ENCODE measurements around the gene CCDC9B. TPM values are rescaled to one million over a fixed set of nuclear protein-coding genes. Genes with fewer than 3 reads are reported as not detected.

The CCDC9B gene
- total RNA-seq, 4 donors from 2014 or later = 28.0 to 105 (median 66.7) TPM

DNA sequence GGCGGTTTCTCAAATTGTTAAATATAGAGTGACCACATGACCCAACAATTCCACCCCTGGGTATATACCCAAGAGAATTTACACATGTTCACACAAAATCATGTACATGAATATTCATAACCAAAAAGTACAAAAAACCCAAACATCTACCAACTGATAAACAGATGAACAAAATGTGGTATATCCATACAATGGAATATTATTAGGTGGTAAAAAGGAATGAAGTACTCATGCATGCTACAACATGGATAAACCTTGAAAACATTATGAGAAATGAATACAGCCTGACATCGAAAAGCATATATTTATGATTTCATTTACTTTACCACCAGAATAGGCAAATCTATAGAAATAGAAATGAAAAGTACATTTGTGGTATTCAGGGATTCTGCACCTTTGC is 40.4 kb downstream of the CCDC9B start:
- H3K27me3 ChIP-seq = peaks cover 14% of the 10 kb centered on the region
- WGBS, 2 donors (ENCODE audit: low coverage in 1 of 2) = 93 to 95% methylated on average over 2 of the region's 2 CpGs

DNA sequence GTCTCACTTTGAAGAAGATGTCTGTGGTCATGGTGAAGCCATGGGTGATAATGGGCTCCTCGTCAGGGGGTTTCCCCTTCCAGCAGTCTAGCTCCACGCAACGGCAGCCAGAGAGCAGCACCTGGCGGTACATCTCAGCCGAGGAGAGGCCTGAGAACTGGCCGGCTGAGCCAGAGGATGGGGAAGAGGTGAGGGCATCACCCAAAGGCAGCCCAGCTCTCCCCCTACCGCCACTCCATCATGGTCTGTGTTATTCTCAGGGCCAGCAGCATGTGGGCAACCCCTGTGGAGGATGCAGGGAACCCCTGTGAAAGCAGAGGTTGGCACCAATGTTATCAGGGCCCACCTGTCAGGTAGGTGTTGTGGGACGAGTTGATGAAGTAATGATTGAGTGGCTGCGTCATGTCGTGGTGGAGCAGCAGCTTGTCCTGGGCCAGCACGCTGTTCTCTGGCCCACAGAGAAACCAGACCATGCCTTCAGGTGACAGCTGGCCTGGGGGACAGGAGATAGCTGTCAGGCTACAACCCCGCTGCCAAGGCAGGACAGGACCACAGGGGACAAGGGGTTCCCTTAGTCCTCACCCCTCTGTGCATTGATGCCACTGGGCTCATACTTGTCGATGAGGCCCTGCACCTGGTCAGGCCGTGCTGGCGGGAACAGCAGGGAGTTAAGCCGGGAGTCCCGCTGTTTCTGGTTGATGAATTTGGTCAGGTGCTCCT is 42.4 kb downstream of the CCDC9B start:
- peaks cover 0 to 22% (median 0%) of the 10 kb centered on the region in 3 donors for H3K9me3 ChIP-seq
- H3K4me3 ChIP-seq = no peak overlapping the region
- TF ChIP-seq, protein P1, sequence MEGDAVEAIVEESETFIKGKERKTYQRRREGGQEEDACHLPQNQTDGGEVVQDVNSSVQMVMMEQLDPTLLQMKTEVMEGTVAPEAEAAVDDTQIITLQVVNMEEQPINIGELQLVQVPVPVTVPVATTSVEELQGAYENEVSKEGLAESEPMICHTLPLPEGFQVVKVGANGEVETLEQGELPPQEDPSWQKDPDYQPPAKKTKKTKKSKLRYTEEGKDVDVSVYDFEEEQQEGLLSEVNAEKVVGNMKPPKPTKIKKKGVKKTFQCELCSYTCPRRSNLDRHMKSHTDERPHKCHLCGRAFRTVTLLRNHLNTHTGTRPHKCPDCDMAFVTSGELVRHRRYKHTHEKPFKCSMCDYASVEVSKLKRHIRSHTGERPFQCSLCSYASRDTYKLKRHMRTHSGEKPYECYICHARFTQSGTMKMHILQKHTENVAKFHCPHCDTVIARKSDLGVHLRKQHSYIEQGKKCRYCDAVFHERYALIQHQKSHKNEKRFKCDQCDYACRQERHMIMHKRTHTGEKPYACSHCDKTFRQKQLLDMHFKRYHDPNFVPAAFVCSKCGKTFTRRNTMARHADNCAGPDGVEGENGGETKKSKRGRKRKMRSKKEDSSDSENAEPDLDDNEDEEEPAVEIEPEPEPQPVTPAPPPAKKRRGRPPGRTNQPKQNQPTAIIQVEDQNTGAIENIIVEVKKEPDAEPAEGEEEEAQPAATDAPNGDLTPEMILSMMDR (IDR thresholded peaks at IDR 0.05) = no peak
- TF ChIP-seq POLR2AphosphoS5 (IDR thresholded peaks at IDR 0.05) = no peak
- TF ChIP-seq EP300 (IDR thresholded peaks at IDR 0.05) = no peak
- peaks cover 11% of the 10 kb centered on the region for H3K27me3 ChIP-seq
- no peak for ATAC-seq
- no peak overlapping the region for H3K27ac ChIP-seq
- peaks cover 0 to 6% of the 10 kb centered on the region in 2 donors for H3K36me3 ChIP-seq
- H3K4me1 ChIP-seq = peaks cover 0 to 9% (median 0%) of the 10 kb centered on the region in 3 donors
- WGBS, 2 donors (ENCODE audit: low coverage in 1 of 2) = no CpG with 5 or more reads among the region's 17 CpGs

More for the DNA sequence above, 40.4 kb downstream of the CCDC9B start:
- ATAC-seq = no peak
- peaks cover 0 to 22% (median 0%) of the 10 kb centered on the region in 3 donors for H3K9me3 ChIP-seq
- no peak for TF ChIP-seq POLR2AphosphoS5 (IDR thresholded peaks at IDR 0.05)
- TF ChIP-seq, protein P1 (IDR thresholded peaks at IDR 0.05) = no peak
- no peak for TF ChIP-seq EP300 (IDR thresholded peaks at IDR 0.05)
- no peak for TF ChIP-seq POLR2A (IDR thresholded peaks at IDR 0.05)
- H3K4me1 ChIP-seq = peaks cover 0 to 9% (median 0%) of the 10 kb centered on the region in 3 donors
- no peak overlapping the region for H3K4me3 ChIP-seq
- no peak overlapping the region for H3K27ac ChIP-seq
- H3K36me3 ChIP-seq = peaks cover 0 to 6% of the 10 kb centered on the region in 2 donors

DNA sequence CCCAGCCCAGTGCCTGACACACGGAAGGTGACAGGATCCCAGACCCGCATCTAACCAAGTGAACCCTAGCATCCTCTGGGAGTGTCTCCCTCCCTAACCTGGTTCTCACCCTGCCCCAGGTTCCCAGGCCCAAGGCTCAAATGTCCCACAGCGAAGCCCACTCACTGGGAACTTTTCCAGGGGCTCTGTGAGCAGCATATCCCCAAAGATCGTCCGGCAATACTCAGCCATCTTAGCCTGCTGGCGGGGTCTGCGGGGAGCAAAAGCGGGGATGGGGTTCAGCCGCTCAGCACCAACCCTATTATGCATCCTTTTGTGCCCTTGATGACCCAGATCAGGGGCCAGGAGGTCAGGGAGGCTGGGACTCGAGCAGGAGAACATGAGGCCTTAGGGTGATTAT is 43.4 kb downstream of the CCDC9B start:
- H3K27ac ChIP-seq = no peak overlapping the region
- peaks cover 0 to 6% of the 10 kb centered on the region in 2 donors for H3K36me3 ChIP-seq
- peaks cover 0 to 22% (median 0%) of the 10 kb centered on the region in 3 donors for H3K9me3 ChIP-seq
- ATAC-seq = no peak
- H3K4me1 ChIP-seq = peaks cover 0 to 9% (median 0%) of the 10 kb centered on the region in 3 donors
- WGBS, 2 donors (ENCODE audit: low coverage in 1 of 2) = 80% methylated on average over 6 of the region's 10 CpGs; no CpG with 5 or more reads in 1 of the 2 donors
- TF ChIP-seq EP300 (IDR thresholded peaks at IDR 0.05) (no peak), POLR2AphosphoS5 (IDR thresholded peaks at IDR 0.05) (no peak), POLR2A (IDR thresholded peaks at IDR 0.05) (no peak)
- TF ChIP-seq, protein P1 (IDR thresholded peaks at IDR 0.05) = no peak
- no peak overlapping the region for H3K4me3 ChIP-seq
- peaks cover 1% of the 10 kb centered on the region for H3K27me3 ChIP-seq

DNA sequence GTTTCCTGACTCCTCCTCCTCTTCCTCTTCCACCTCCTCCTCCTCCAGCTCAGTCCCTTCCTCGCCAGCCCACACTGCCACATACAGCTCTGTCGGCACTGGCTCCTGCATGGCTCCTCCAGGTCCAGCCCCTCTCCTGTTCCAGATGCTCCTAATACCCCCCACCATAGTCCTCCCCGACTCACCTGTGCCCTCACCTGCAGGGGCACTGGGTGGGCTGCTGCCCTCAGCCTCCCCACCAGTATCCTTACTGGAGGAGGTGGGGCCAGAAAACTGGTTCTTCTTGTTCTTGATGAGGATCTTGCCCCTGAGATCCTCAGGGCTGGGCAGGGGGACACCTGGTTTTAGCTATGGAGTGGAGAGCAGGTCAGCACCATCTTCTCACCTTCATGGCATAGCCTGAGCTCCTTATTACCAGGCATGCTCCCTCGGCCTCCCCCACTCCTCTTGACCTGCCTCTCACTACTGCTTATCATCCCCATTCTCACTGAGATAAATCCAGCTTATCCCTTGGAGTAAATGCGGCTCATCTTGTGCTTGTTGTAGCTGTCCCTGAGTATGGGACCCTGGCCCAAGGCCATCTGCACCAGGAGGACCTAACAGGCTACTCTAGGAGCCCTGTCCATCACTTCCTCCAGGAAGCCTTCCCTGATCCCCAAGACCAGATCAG is 44.0 kb downstream of the CCDC9B start:
- peaks cover 0 to 22% (median 0%) of the 10 kb centered on the region in 3 donors for H3K9me3 ChIP-seq
- no peak for ATAC-seq
- no peaks in the 10 kb centered on the region for H3K27me3 ChIP-seq
- H3K4me1 ChIP-seq = peaks cover 0 to 11% (median 0%) of the 10 kb centered on the region in 3 donors
- peaks cover 0 to 6% of the 10 kb centered on the region in 2 donors for H3K36me3 ChIP-seq
- H3K4me3 ChIP-seq = no peak overlapping the region
- no peak overlapping the region for H3K27ac ChIP-seq
- no peak for TF ChIP-seq EP300 (IDR thresholded peaks at IDR 0.05)
- TF ChIP-seq POLR2A (IDR thresholded peaks at IDR 0.05) = no peak
- TF ChIP-seq, protein P1 (IDR thresholded peaks at IDR 0.05) = no peak
- TF ChIP-seq POLR2AphosphoS5 (IDR thresholded peaks at IDR 0.05) = no peak
- WGBS, 2 donors (ENCODE audit: low coverage in 1 of 2) = 75 to 94% methylated on average over 3 to 4 of the region's 5 CpGs

All from gastroesophageal sphincter (tissue), 4 donors.